Immature natural killer cell (primary cell): ENCODE results near the gene PRSS2. TPM values are rescaled to one million over a fixed set of nuclear protein-coding genes. Genes with fewer than 3 reads are reported as not detected.
A peak's percentile ranks its signal among the peaks of the same experiment; 100 is the strongest.
"Not testable (repeated sequence)": the region's sequence is repeated elsewhere in the genome, so short reads cannot be mapped to it uniquely, and the experiment has no call there.

Experiments
- DNase-seq, 3 donors: peaks; one replicate each; pipeline ENCODE4 v3.0.0; 2022; ENCODE audit warnings: mixed read lengths in 1 of 3
- H3K27ac Mint-ChIP-seq, 6 donors: one replicate each; pipeline ENCODE4 v1.8.0; 2020; ENCODE audit warnings: mixed read lengths in 6 of 6, mild to moderate bottlenecking in 5 of 6, inconsistent platforms in 4 of 6, moderate library complexity in 3 of 6
- H3K27me3 Mint-ChIP-seq, 3 donors: one replicate each; pipeline ENCODE4 v1.8.0; 2020 to 2021; ENCODE audit warnings: low read depth in 3 of 3, mild to moderate bottlenecking in 3 of 3, mixed read lengths in 3 of 3, moderate library complexity in 3 of 3, inconsistent platforms in 1 of 3
- H3K36me3 Mint-ChIP-seq, 3 donors: one replicate each; pipeline ENCODE4 v1.8.0; 2020; ENCODE audit warnings: mixed read lengths in 3 of 3, inconsistent platforms in 2 of 3, mild to moderate bottlenecking in 2 of 3
- H3K4me1 Mint-ChIP-seq, 2 donors: one replicate each; pipeline ENCODE4 v1.8.0; 2020; ENCODE audit warnings: inconsistent platforms in 2 of 2, mild to moderate bottlenecking in 2 of 2, mixed read lengths in 2 of 2, moderate library complexity in 1 of 2
- H3K4me3 Mint-ChIP-seq, 5 donors: one replicate each; pipeline ENCODE4 v1.8.0; 2020; ENCODE audit warnings: mild to moderate bottlenecking in 5 of 5, mixed read lengths in 5 of 5, inconsistent platforms in 3 of 5, moderate library complexity in 3 of 5
- H3K9me3 Mint-ChIP-seq, 6 donors: one replicate each; pipeline ENCODE4 v1.8.0; 2020; ENCODE audit warnings: mild to moderate bottlenecking in 6 of 6, mixed read lengths in 6 of 6, inconsistent platforms in 4 of 6, moderate library complexity in 3 of 6
- polyA plus RNA-seq, 3 donors: library from polyadenylated mRNA; unstranded; fragments of 300-500 nt; fragmentation: Illumina TruSeq; gene quantifications; one replicate each; pipeline ENCODE4 v1.2.3, GENCODE V29; 2021

The PRSS2 gene
- polyA plus RNA-seq, 3 donors from 2014 or later, result not detected

- DNase-seq, H3K27me3 Mint-ChIP-seq, H3K27ac Mint-ChIP-seq, H3K4me1 Mint-ChIP-seq, H3K9me3 Mint-ChIP-seq, H3K4me3 Mint-ChIP-seq: not testable (repeated sequence)
- peaks cover 4 to 24% (median 15%) of the 10 kb centered on the region in 3 donors for H3K36me3 Mint-ChIP-seq
Measured at GRCh38 chr7:142751526-142752175, 19.1 kb upstream of the PRSS2 start.

- Mint-ChIP-seq H3K27ac (no peak overlapping the region), H3K4me3 (no peak overlapping the region), H3K27me3 (peaks cover 0 to 4% (median 0%) of the 10 kb centered on the region in 3 donors), H3K36me3 (peaks cover 4 to 29% (median 15%) of the 10 kb centered on the region in 3 donors), H3K9me3 (no peaks in the 10 kb centered on the region), H3K4me1 (peaks cover 0 to 5% of the 10 kb centered on the region in 2 donors)
- no peak for DNase-seq
Measured at GRCh38 chr7:142752376-142753225, 18.2 kb upstream of the PRSS2 start.

GRCh38 chr7:142753366-142753765 lies 17.4 kb upstream of the PRSS2 start:
- H3K4me3 Mint-ChIP-seq, result no peak overlapping the region
- DNase-seq, result no peak
- H3K27me3 Mint-ChIP-seq, result peaks cover 0 to 4% (median 0%) of the 10 kb centered on the region in 3 donors
- H3K27ac Mint-ChIP-seq, result no peak overlapping the region
- no peaks in the 10 kb centered on the region for H3K9me3 Mint-ChIP-seq
- H3K36me3 Mint-ChIP-seq, result peaks cover 4 to 27% (median 15%) of the 10 kb centered on the region in 3 donors
- H3K4me1 Mint-ChIP-seq, result peaks cover 0 to 5% of the 10 kb centered on the region in 2 donors

DNA sequence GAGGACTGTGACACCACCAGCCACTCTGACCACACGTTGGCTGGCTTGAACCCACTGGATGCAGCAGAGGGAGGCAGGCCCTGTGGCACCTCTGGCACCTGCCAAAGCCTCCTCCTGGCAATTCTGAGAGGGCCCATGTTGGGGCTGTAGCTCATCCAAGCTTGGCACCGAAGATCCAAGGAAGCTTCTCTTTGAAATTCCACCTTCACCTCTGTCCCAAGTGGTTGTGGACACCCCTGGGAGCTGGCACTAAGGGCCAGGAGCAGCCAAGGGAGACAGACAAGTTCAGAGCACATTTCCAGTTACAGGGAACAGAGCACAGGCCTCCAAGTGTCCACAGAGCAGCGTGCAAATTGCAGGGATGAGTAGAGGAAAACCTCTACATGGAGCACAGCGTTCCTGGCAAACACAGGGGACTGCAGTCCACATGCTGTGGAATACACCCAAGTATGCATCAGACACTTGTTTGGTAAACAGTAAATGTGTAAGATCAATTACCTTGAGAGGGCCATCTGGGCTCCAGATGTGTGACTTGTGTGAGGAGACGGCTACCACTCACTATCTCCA lies 16.8 kb upstream of the PRSS2 start:
- DNase-seq, H3K4me3 Mint-ChIP-seq, H3K9me3 Mint-ChIP-seq, H3K27ac Mint-ChIP-seq, H3K4me1 Mint-ChIP-seq, H3K27me3 Mint-ChIP-seq: not testable (repeated sequence)
- H3K36me3 Mint-ChIP-seq, result peaks cover 4 to 27% (median 15%) of the 10 kb centered on the region in 3 donors

- Mint-ChIP-seq H3K4me1 (peaks cover 0 to 5% of the 10 kb centered on the region in 2 donors), H3K4me3 (no peak overlapping the region), H3K27me3 (peaks cover 0 to 2% (median 0%) of the 10 kb centered on the region in 3 donors), H3K9me3 (no peaks in the 10 kb centered on the region), H3K27ac (no peak overlapping the region), H3K36me3 (peaks cover 4 to 23% (median 14%) of the 10 kb centered on the region in 3 donors)
- no peak for DNase-seq
Measured at GRCh38 chr7:142754681-142755575, 15.8 kb upstream of the PRSS2 start.

DNA sequence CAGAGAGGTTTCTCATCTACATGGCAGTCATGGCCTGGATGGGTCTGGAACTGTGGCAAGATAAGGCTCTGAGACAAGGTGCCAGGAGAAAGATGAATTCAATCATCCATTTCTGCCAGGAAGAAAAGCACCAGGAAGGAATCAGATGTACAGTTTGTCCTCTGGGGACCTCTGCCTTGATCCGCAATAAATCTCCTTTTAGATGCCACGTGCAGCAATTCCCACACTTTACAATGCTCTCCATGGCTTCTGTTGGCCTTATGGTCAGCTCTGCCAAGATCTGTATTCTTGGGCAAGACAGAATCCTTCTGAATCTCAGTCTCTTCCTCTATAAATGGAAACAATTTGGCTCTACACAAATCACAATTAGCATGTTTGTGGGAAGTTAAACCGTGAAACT lies 12.5 kb upstream of the PRSS2 start:
- H3K9me3 Mint-ChIP-seq, DNase-seq, H3K27me3 Mint-ChIP-seq, H3K4me1 Mint-ChIP-seq, H3K4me3 Mint-ChIP-seq: not testable (repeated sequence)
- H3K36me3 Mint-ChIP-seq, result peaks cover 6 to 20% (median 10%) of the 10 kb centered on the region in 3 donors
- peak overlapping the region in 2 of 6 donors; percentile 20 to 49 for H3K27ac Mint-ChIP-seq

DNA sequence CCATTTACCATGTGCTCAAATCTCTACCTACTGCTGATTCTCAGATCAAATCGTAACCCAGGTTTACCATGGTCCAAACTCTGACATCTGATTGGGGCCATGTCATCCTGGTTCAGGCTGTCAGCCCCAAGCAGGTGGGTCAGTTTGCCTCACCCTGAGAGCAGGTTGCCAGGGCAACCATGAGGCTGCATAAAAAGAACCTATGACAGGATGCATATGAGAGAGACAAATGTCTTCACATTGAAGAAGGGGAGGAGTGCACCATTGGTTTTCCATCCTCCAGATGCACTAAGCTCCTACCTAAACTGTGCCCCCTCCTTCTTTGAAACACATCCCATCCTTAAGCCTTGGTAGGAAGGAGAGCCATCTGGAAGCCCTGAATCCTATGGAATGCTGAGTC lies 11.3 kb upstream of the PRSS2 start:
- no peak for DNase-seq
- H3K27me3 Mint-ChIP-seq, result peaks cover 0 to 2% (median 0%) of the 10 kb centered on the region in 3 donors
- peaks cover 7 to 23% (median 18%) of the 10 kb centered on the region in 3 donors for H3K36me3 Mint-ChIP-seq
- H3K27ac Mint-ChIP-seq, result no peak overlapping the region
- no peaks in the 10 kb centered on the region for H3K9me3 Mint-ChIP-seq
- peaks cover 0 to 5% of the 10 kb centered on the region in 2 donors for H3K4me1 Mint-ChIP-seq
- no peak overlapping the region for H3K4me3 Mint-ChIP-seq

DNA sequence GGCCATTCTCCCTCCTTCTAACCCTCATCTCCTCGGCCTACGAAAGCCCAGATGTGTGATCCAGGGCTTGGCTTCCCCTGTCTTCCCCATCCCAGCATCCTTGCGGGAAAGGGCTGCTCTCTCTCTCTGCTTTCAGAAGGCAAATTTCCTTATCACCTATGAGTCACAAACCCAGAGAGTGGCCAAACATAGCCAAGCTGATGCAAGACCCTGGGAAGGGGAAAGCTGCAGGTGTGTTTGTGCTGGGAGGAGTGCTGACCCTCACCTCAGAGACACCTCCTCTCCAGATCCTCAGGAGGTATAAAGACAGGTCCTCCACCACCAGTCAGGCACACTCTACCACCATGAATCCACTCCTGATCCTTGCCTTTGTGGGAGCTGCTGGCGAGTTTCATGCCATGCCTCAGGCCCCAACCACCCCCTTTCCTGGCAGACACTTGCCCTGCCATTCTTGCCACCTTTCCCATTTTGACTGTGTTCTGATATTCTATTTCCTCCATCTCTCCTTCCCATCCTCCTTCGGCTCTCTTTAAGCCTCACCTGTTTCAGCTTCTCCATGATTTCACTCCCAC lies 10.6 kb upstream of the PRSS2 start:
- no peak overlapping the region for H3K4me3 Mint-ChIP-seq
- H3K9me3 Mint-ChIP-seq, result no peaks in the 10 kb centered on the region
- H3K36me3 Mint-ChIP-seq, result peaks cover 7 to 23% (median 20%) of the 10 kb centered on the region in 3 donors
- DNase-seq, result no peak
- peak overlapping the region in 2 of 6 donors; percentile 23 to 24 for H3K27ac Mint-ChIP-seq
- H3K4me1 Mint-ChIP-seq, result peaks cover 0 to under 1% of the 10 kb centered on the region in 2 donors
- peaks cover 0 to 2% (median 0%) of the 10 kb centered on the region in 3 donors for H3K27me3 Mint-ChIP-seq

GRCh38 chr7:142761606-142762005 lies 9.2 kb upstream of the PRSS2 start:
- peak overlapping the region in 1 of 6 donors; percentile 2 for H3K27ac Mint-ChIP-seq
- H3K4me1 Mint-ChIP-seq, H3K9me3 Mint-ChIP-seq, H3K27me3 Mint-ChIP-seq, DNase-seq, H3K4me3 Mint-ChIP-seq: not testable (repeated sequence)
- peaks cover 7 to 21% (median 19%) of the 10 kb centered on the region in 3 donors for H3K36me3 Mint-ChIP-seq

GRCh38 chr7:142762104-142762503 lies 8.7 kb upstream of the PRSS2 start:
- Mint-ChIP-seq H3K9me3 (no peaks in the 10 kb centered on the region), H3K4me1 (peaks cover 3 to 6% of the 10 kb centered on the region in 2 donors), H3K27me3 (peaks cover 0 to 2% (median 0%) of the 10 kb centered on the region in 3 donors), H3K36me3 (peaks cover 7 to 23% (median 15%) of the 10 kb centered on the region in 3 donors), H3K27ac (peak overlapping the region in 1 of 6 donors; percentile 2), H3K4me3 (no peak overlapping the region)
- DNase-seq, result no peak

DNA sequence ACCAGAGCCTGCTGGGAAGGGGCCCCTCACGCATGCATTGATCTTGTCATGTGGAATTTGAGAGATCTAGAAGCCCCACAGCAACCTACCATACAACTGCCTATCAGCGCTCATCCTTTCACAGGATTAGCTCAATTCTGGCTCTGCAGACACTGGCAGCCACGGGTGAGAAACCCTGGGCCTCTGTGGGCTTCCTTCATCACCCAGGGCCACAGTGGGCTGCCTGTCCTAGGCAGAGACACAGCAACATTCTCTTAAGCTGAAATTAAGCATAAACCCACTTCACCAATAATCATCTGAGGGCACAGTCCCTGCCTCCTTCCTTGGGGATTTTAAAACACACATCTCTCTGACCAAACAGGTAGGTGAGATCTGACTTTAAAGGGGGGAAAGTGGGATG lies 3.3 kb upstream of the PRSS2 start:
- Mint-ChIP-seq H3K27me3 (peaks cover 0 to 4% (median 2%) of the 10 kb centered on the region in 3 donors), H3K9me3 (no peaks in the 10 kb centered on the region), H3K27ac (peak overlapping the region in 1 of 6 donors; percentile 18), H3K4me3 (no peak overlapping the region), H3K4me1 (peaks cover 9 to 30% of the 10 kb centered on the region in 2 donors), H3K36me3 (peaks cover 7 to 25% (median 20%) of the 10 kb centered on the region in 3 donors)
- no peak for DNase-seq

DNA sequence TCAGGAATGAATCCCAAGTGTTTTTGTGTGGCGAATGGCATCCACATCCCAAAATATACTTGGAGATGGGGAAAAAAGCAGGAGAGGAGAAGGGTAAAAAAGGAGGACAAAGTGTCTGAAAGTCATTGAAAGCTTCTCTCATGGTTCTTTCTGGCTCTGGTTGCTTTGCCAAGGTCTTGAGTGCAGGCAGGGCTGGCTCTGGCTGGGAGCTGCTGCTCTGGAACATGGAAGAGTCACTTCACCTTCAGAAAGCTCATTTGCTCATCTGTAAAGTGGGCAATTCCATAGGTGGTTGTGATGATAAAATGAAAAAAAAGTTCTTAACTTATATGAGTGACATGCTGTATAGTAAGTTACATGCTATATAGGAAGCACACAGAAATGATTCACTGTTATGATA lies 2.9 kb upstream of the PRSS2 start:
- Mint-ChIP-seq H3K27ac (peak overlapping the region in 1 of 6 donors; percentile 18), H3K9me3 (no peaks in the 10 kb centered on the region), H3K27me3 (peaks cover 0 to 4% (median 2%) of the 10 kb centered on the region in 3 donors), H3K4me3 (no peak overlapping the region), H3K4me1 (peaks cover 9 to 31% of the 10 kb centered on the region in 2 donors), H3K36me3 (peaks cover 7 to 25% (median 20%) of the 10 kb centered on the region in 3 donors)
- DNase-seq, result no peak

DNA sequence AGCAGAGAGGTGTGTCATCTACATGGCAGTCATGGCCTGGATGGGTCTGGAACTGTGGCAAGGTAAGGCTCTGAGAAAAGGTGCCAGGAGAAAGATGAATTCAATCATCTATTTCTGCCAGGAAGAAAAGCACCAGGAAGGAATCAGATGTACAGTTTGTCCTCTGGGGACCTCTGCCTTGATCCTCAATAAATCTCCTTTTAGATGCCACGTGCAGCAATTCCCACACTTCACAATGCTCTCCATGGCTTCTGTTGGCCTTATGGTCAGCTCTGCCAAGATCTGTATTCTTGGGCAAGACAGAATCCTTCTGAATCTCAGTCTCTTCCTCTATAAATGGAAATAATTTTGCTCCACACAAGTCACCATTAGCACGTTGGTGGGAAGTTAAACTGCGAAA lies 1.9 kb upstream of the PRSS2 start:
- H3K27ac Mint-ChIP-seq, H3K27me3 Mint-ChIP-seq, H3K9me3 Mint-ChIP-seq, H3K4me3 Mint-ChIP-seq, DNase-seq: not testable (repeated sequence)
- Mint-ChIP-seq H3K36me3 (peaks cover 4 to 21% (median 18%) of the 10 kb centered on the region in 3 donors), H3K4me1 (peaks cover 11 to 38% of the 10 kb centered on the region in 2 donors)
